Measurements from ENCODE around the gene FXYD6.
A peak's percentile ranks its signal among the peaks of the same experiment; 100 is the strongest.

Gene FXYD6

DNA sequence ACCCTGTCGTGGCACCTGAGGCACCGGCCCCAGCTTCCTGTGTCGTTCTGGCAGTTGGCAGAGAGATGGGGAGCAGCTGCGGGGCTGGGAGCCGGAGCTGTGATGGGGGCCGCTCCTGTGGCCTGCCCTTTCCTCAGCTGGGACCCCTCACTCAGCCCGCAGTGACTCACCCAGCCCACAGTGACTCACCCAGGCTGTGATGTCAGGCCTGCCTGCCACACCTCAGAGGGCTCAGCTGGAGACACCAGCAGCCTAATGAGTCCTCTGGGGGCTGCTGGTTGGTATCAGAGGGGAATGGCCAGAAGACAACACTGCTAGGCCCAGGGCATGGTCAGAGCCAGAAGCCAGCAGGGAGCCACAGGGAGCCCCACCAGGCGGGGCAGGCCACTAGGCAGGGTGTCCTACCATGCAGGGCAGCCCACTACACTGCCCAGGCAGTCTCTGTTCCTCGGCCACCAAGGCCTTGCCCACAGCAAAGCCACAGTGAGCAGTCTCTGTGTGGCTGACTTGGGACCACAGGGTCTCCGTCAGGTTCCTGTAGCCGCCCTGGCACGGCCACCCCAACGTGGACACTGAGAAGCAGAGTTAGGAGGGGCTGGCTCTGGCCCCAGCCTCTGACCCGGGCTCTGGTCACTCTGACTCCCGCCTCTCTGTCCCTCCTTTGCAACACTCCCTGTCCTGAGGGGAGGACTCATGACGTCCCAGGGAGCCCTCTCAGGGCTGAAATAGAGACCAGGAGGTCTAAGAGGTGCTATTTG lies 47.7 kb downstream of the FXYD6 start:
- peak; percentile 84 for DNase-seq

DNA sequence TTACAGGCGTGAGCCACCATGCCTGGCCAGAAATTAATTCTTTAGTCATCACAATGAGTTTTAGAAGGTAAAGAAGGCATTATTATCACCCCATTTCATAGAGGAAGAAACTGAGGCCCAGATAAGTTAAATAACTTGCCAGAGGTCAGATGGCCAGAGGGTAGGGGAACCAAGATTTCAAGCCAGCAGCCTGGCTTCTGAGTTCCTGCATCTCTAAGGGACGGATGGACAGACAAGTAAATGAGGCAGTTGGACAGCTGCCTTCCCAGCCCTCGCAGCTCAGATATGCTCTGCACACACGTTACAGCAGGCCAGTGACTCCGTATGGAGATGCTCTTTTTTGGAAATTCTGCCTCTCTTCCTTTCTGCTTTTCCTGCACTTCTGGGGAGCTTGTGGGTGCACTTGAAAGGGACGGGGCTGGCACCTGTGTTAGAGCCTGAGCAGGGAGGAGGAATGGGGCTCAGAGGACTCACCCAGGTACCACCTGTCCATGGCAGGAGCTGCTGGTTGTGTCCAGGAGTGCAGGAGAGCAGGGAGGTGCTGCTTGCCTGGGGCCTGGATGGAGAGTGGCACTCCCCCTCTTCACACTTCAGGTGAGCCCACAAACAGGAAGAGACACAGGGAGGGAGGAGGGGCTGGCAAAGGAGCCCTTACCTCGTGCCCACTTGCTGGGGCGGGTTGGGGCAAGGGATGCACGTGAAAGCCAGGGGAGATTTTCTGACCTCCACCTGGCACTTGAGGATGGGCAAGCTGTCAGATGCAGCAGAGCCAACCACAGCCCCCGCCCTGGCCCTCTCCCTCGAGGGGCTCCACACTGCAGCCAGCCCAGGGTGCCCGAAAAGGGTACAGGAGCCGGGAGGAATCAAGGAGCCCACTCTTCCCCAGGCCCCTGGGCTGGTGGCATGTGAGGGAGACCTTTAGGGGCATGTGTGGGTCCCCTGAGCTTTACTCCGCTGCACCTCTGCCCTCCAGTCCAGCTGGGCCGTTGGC lies 48.6 kb downstream of the FXYD6 start:
- DNase-seq = no peak

- DNase-seq = no peak
Observed at GRCh38 chr11:117826832-117827231, 49.6 kb downstream of the FXYD6 start.

DNA sequence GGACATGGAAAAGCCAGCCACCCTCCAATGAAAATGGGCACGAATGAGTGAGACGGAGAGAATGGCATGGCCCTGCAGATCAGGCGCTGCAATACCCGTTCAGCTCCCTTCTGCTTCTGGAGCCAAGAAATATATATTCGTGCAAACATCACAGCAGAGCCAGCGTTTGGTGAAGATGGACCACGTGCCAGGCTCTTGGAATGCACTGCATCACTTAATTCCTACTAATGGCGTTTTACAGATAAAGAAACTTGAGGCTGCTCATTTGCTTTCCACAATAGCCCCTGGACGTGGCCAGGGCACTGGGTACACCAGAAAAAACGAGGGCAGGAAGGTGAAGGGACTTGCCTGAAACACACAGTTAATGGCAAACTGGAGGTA lies 50.3 kb downstream of the FXYD6 start:
- no peak for DNase-seq

- DNase-seq = no peak
Observed at GRCh38 chr11:117825538-117826189, 50.8 kb downstream of the FXYD6 start.

GRCh38 chr11:117824571-117825537 lies 51.6 kb downstream of the FXYD6 start, which contains the start of gene FXYD2:
Gene FXYD2 (minus strand): TSS chr11:117824744. CDS start chr11:117824678, 66 bp downstream.
- no peak for DNase-seq

DNA sequence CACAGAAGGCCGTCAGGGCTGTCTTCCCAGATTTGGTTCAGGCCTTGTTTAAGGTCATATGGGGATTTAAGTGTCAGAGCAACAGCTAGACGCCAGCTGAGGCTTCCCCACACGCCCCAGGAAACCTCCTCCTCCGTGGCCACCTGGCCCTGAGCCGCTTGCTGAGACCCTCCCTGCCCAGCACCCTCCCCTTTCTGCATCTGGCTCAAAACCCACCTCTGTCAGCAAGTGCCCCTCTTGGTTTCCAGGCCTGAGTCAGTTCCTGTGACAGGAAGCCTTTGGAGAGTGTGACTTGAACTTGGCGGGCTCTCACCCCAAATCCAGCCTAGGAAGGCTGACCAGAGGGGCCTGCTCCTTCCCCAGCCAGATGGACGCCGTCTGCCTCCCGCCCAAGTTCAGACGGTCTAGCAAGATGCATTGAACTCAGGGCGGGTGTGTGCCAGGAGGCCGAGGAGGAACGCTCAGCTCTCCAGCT lies 52.5 kb downstream of the FXYD6 start:
- no peak for DNase-seq

DNA sequence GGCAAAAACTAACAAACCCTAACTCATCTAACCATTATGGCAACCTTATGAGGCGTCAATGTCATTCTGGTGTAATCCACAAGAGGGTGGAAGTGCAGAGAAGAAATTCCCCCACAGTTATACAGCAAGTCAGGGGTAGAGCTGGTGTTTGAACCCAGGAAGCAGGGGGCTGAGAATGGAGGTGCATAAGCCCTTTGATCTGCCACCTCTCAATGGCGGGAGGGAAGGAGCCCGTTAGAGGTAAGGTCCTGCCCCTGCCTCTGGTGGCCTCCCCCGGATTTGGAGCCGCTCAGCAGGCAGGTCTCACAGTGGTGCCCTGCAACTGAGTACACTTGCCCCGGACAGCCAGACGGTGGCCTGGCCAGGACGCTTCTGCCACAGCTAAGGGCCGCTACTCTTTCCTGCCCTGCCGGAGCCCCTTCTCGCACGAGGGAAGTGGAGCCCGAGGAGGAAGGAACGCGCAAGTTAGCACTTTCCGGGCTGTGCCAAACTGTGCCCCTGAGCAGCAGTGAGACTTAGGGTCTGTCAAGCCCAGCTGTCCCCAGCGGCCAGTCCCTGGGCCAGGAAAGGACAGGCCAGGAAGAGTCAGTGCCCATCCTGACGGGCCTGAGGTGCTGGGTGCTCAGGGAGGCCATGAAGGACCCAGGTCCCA lies 53.0 kb downstream of the FXYD6 start:
- no peak for DNase-seq

GRCh38 chr11:117822074-117823033 lies 54.1 kb downstream of the FXYD6 start:
- peak; percentile 57 for DNase-seq

DNA sequence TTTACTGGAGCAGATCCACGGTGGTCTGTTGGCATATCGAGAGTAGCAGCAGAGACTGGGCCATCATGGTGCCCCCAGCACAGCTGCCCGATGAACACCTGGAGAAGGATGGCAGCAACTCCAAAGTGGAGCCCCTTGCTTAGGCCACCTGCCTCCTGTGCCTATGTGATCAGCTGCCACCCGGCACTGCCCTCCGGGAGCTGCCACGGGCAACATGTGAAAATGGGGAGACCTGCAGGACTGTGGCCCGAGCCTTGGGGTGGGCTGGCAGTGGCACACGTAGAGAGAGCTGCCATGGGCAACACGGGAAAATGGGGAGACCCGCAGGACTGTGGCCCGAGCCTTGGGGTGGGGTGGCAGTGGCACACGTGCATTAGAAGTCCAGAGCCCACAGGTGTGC lies 55.0 kb downstream of the FXYD6 start:
- DNase-seq = no peak

GRCh38 chr11:117820516-117820915 lies 55.9 kb downstream of the FXYD6 start:
- no peak for DNase-seq

- DNase-seq = no peak
Observed at GRCh38 chr11:117820071-117820470, 56.4 kb downstream of the FXYD6 start.

DNA sequence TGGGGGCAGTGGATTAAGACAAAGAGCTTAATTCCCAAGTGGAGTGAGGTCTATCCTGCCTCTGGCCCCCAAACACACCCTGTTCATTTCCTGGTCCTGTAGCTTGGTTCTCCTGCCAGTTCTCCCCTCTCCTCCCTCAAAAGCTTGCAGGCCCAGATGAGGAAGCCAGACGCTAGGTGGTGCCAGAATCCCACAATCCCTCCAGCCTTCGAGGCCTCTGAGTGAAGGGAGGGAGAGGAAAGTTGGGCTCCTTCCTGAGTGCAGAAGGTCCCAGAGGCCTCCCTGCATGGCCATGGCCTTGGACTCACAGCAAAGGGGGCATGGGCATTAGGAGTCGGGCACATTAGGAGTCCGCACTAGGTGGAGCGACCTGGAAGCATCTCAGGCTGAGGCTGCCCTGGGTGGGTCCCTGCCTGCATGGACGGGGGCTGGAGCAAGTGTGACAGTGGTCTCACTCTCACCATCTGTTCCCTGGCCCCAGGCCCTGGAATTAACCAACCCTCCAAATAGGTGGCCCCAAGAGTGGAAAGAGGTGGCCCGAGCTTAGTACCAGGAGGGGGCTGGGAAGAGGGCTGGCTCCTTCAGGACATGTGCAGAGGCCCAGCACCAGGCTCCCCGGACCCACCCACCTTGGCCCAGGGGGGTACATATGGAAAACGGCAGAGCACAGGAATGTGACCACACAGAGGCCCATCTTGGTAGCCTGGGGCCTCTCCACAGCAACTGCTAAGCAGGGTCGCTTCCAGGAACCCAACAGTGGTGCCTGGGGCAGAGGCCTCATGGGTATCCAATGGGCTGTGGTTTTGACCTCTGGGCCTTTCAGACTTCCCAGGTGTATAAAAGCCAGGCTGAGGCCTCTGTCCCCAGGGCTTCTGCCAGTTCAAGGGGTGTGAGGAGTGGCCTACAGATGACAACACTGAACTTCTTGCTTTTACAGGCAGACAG lies 57.1 kb downstream of the FXYD6 start:
- no peak for DNase-seq

- peak; percentile 61 for DNase-seq
Observed at GRCh38 chr11:117818041-117818873, 58.2 kb downstream of the FXYD6 start.

DNA sequence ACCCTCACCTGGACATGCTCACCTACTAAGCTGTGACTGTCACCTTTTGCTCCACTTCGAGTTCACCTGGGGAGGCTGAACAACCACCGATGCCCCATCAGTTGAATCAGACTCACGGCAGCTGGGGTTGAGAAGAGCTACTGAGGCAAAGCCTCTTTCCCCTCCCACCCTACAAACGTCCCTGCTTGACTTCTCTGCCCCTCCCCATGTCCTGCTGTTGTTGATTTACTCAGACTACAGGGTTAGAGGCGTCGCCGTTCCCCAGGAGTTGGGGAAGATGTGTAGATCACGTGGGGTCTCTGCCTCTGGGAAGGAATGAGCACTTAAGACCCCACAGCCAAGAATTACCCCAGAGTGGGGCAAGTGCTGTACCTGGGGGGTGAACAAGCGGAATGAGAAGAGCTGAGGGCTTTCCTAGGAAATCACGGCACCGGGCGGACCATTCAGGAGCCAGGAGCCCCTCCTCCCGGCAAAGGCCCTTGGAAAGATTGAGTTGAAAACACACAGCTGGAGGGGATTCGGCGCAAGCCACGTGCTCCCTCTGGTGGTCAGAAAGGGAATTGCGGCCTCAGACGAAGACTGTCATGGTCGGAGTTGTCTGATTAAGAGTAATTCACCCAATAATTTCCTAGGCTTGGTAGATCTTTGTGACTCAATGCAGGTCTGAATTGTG lies 59.0 kb downstream of the FXYD6 start:
- DNase-seq = peak; percentile 90

DNA sequence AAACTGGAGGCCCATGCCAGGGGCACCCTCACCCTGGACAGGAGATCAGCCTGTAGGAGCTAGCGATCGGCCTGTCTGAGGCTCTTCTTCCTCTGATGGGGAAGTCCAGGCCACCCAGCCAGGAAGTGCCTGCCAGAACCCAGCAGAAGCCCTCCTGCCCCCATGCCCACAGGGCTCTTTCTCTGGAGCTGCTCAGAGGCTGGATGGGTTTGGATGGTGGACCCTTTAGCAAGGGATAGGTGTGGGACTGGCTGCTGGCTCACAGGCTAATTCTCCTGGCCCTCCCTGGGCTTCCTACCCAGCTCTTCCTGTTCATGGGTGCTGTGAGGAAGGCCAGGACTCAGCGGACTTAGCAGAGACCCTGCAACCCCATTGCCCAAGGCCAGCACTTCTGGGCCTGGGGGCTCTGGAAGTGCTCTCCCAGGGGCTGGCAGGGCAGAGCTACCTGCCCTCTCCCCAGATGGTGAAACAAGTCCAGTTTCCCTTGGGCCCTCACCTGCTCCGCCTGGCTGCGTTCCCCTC lies 59.6 kb downstream of the FXYD6 start:
- no peak for DNase-seq

GRCh38 chr11:117816151-117816741 lies 60.2 kb downstream of the FXYD6 start:
- no peak for DNase-seq
